Choroid plexus epithelial cell (primary cell): ENCODE measurements around the gene VSIG1.

Source experiments
- DNase-seq: peaks from one replicate; pipeline ENCODE4 v3.0.0-alpha.2; 2010; ENCODE audit warnings: low read depth
- H3K4me3 ChIP-seq: 2 replicates; pipeline ENCODE4 v1.5.1; 2011; ENCODE audit warnings: low read depth, mild to moderate bottlenecking, control low read depth, low read length, moderate library complexity
- TF ChIP-seq, protein P1 (sequence below): conservative IDR thresholded peaks from 2 replicates; pipeline ENCODE4 v1.5.1; 2011; ENCODE audit warnings: low read depth, mild to moderate bottlenecking, control low read depth, inconsistent platforms, low read length, moderate library complexity

Gene VSIG1

DNA sequence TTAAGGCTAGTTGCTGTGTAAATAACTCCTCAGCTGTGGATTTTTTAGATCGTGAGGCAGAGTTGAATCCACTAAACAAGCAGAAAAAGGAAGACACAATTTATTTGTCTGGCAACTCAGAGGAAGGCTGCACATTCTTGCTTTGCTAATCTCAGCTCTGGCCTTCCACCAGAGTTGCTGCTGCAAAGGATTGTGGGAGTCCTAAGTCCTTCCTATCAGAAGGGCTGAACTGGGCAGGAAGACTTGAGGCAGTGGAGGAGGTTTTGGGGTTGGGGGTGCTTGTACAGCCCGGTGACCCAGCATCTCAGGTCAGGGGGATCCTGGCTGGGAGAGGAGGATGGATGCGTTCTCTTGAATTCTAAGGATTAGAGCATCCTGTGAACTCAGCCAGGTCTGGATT lies 11.0 kb upstream of the VSIG1 start:
- no peak overlapping the region for H3K4me3 ChIP-seq
- TF ChIP-seq, protein P1, sequence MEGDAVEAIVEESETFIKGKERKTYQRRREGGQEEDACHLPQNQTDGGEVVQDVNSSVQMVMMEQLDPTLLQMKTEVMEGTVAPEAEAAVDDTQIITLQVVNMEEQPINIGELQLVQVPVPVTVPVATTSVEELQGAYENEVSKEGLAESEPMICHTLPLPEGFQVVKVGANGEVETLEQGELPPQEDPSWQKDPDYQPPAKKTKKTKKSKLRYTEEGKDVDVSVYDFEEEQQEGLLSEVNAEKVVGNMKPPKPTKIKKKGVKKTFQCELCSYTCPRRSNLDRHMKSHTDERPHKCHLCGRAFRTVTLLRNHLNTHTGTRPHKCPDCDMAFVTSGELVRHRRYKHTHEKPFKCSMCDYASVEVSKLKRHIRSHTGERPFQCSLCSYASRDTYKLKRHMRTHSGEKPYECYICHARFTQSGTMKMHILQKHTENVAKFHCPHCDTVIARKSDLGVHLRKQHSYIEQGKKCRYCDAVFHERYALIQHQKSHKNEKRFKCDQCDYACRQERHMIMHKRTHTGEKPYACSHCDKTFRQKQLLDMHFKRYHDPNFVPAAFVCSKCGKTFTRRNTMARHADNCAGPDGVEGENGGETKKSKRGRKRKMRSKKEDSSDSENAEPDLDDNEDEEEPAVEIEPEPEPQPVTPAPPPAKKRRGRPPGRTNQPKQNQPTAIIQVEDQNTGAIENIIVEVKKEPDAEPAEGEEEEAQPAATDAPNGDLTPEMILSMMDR: no peak
- DNase-seq: peak; percentile 16

DNA sequence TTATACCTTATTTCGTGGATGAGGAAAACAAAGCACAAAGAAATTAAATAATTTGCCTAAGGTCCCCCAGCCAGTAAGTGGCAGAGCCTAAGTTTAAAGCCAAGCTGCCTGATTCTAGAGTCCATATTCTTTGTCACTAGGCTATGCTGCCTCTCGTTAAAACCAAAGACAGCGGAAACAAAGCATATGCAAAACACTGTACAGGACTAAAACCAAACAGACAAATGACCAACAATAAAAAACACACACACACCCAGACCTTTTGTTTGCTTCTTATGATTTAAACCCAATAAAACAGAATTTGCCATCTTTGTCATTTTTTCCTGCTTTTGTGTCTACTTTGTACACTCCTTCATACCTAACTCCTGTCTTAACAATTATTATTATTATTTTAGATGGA lies 10.1 kb upstream of the VSIG1 start:
- no peak for DNase-seq
- TF ChIP-seq, protein P1: no peak
- H3K4me3 ChIP-seq: no peak overlapping the region

DNA sequence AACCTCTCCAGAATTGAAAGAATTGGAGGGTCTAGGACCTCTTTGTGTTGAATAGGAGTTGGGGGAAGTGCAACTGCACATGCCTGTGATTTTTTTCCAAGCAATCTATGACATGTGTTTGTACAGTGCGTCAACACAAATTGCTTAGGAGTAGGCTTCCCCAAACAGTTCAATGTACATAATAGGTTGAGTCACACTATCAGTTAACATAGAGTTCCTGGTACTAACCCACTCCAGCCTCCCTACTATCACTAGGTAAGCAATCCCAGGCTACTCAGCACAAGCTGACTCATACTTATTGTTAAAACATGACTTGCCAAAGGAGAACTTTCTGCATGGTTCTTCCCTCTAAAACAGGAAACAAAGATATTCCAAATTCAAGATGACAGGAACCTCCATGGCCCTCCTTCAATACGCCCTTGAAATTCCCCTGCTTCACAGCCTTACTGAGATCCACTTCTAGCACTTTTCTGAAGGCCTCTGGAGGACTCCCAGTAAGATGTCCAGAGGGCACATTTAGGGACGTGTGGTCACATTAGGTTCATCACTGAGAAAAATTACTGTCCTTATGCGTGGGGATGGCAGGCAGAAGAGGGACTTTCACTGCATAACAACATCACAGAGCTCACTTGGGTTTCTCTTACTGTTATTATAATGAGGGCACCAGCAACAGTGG lies 8.4 kb upstream of the VSIG1 start:
- TF ChIP-seq, protein P1: no peak
- H3K4me3 ChIP-seq: no peak overlapping the region
- DNase-seq: peak; percentile 83

DNA sequence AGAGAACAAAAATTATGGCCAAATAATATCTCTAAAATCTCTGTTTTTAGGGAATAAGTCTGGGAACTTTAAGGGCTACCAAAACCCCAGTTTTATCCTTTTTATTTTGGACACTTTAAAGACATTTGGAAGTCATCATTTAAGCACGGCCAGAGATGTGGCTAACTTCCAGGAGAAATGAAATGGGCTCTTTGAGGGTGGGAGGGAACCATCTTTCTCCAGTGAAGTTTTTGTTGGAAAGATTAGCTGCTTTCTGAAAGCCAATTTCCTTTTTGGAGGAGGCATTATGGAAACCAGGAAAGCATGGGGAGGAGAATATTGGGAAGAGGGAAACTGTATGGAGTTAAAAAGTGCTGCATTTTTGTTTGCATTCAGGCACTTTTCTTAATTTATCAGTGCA lies 4.8 kb downstream of the VSIG1 start:
- TF ChIP-seq, protein P1: no peak
- H3K4me3 ChIP-seq: no peak overlapping the region
- no peak for DNase-seq

DNA sequence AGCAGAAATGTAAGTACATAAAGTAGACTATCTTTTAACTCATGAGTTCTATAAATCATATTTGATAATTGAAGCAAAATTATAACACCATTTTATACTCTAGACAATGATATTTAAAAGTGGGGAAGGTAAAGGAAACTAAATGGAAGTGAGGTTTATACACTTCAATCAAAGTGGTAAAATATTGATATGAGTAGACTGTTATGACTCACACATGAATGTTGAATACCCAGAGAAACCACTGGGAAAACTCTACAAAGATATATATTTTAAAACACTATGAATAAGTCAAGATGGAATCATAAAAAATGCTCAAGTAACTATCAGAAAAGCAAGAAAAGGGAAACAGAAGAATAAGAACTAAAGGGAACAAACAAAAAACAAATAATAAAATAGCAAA lies 8.4 kb downstream of the VSIG1 start:
- H3K4me3 ChIP-seq: no peak overlapping the region
- no peak for DNase-seq
- TF ChIP-seq, protein P1: no peak

DNA sequence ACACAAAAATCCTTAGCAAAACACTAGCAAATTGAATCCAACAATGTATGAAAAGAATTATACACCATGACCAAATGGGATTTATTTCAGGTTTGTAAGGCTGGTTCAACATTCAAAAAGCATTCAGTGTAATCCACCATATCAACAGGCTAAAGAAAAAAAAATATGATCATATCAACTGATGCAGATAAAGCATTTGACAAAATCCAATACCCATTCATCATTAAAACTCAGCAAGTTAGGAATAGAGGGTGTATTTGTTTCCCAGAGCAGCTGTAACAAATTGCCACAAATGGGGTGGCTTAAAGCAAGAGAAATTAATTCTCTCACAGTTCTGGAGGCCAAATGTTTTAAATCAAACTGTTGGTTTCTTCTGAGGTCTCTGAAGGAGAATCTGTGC lies 10.7 kb downstream of the VSIG1 start:
- TF ChIP-seq, protein P1: no peak
- no peak overlapping the region for H3K4me3 ChIP-seq
- no peak for DNase-seq

DNA sequence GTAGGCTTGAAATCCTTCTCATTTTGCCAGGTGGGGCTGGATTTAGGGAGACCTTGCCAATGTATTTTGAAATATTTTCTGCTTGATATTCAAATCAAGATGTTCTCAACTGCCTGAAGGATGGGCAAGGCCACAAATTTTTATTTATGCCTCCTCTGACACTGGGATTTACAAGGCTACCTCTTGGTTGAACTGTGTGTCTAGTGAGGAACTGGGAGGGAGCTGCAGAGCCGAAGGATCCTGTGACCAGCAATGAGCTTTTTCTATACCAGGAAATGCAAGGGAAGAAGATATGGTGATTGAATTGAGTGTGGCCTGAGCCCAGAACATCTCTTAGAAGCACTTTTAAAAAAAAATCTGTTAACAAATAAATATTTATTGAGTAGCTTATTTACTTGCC lies 14.9 kb downstream of the VSIG1 start:
- DNase-seq: no peak
- TF ChIP-seq, protein P1: no peak
- no peak overlapping the region for H3K4me3 ChIP-seq
